Nephron (organoid): ENCODE data around the gene EXD3.
"Not testable (repeated sequence)": the region's sequence is repeated elsewhere in the genome, so short reads cannot be mapped to it uniquely, and the experiment has no call there.

ENCODE experiments used
- H3K27ac Mint-ChIP-seq, 3 experiments: 2 replicates each; pipeline ENCODE4 v1.8.0; 2020; ENCODE audit warnings: mixed read lengths in 3 of 3, mild to moderate bottlenecking in 2 of 3, moderate library complexity in 1 of 3
- H3K27me3 Mint-ChIP-seq: 2 replicates; pipeline ENCODE4 v1.8.0; 2021; ENCODE audit warnings: low read depth, mild to moderate bottlenecking, moderate library complexity, mixed read lengths
- H3K36me3 Mint-ChIP-seq: 2 replicates; pipeline ENCODE4 v1.8.0; 2020; ENCODE audit warnings: low read depth, mixed read lengths
- H3K4me1 Mint-ChIP-seq: 2 replicates; pipeline ENCODE4 v1.8.0; 2020; ENCODE audit warnings: mixed read lengths
- H3K4me3 Mint-ChIP-seq, 3 experiments: 2 replicates each; pipeline ENCODE4 v1.8.0; 2020; ENCODE audit warnings: mild to moderate bottlenecking in 3 of 3, mixed read lengths in 3 of 3, moderate library complexity in 2 of 3
- H3K9me3 Mint-ChIP-seq: 2 replicates; pipeline ENCODE4 v1.8.0; 2020; ENCODE audit warnings: mixed read lengths
- TF ChIP-seq, protein P1 (sequence below), 3 experiments: fragments of 200-600 bp; sonication (generic); IDR thresholded peaks; one replicate each; pipeline ENCODE4 v1.5.0; 2021; ENCODE audit warnings: antibody characterized with exemption in 3 of 3; ENCODE audit not compliant: unreplicated experiment in 3 of 3

The EXD3 gene

DNA sequence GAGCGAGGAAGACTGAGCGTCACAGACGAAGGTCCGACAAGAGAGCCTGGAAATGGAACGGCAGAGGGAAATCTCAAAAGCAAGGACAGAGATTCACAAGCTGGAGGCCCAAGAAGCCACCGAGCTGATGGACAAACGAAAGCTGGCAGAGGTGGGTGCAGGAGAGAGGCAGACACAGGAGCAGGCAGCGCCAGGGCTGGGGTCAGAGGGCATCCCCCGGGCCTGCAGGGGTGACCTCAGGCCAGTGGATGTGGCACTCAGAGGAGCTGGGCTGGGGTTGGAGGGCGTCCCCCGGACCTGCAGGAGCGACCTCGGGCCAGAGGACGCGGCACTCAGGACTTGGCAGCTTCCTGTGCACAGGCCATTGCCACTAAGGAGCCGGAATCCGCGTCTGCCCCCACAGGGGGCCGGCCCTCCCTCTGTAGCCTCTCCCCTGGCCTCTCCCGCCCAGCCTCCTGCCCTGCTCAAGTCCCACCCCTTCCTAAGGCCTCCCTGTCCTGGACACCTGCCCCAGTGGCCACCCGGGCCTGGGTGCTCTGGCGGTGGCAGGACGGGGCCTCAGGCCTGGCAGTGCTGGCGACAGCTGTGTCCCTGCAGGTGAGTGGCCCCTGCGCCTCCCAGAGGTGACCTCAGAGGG is 40.4 kb downstream of the EXD3 start:
- H3K27ac Mint-ChIP-seq = peak overlapping the region in 1 of 3 experiments; percentile 57
- TF ChIP-seq, protein P1, sequence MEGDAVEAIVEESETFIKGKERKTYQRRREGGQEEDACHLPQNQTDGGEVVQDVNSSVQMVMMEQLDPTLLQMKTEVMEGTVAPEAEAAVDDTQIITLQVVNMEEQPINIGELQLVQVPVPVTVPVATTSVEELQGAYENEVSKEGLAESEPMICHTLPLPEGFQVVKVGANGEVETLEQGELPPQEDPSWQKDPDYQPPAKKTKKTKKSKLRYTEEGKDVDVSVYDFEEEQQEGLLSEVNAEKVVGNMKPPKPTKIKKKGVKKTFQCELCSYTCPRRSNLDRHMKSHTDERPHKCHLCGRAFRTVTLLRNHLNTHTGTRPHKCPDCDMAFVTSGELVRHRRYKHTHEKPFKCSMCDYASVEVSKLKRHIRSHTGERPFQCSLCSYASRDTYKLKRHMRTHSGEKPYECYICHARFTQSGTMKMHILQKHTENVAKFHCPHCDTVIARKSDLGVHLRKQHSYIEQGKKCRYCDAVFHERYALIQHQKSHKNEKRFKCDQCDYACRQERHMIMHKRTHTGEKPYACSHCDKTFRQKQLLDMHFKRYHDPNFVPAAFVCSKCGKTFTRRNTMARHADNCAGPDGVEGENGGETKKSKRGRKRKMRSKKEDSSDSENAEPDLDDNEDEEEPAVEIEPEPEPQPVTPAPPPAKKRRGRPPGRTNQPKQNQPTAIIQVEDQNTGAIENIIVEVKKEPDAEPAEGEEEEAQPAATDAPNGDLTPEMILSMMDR (IDR thresholded peaks at IDR 0.05; ENCODE audit: unreplicated experiment in 3 of 3) = no peak
- peaks cover 6% of the 10 kb centered on the region for H3K4me1 Mint-ChIP-seq
- no peak overlapping the region for H3K4me3 Mint-ChIP-seq
- peaks cover 5% of the 10 kb centered on the region for H3K9me3 Mint-ChIP-seq
- H3K36me3 Mint-ChIP-seq = peaks cover 7% of the 10 kb centered on the region
- peaks cover 7% of the 10 kb centered on the region for H3K27me3 Mint-ChIP-seq

DNA sequence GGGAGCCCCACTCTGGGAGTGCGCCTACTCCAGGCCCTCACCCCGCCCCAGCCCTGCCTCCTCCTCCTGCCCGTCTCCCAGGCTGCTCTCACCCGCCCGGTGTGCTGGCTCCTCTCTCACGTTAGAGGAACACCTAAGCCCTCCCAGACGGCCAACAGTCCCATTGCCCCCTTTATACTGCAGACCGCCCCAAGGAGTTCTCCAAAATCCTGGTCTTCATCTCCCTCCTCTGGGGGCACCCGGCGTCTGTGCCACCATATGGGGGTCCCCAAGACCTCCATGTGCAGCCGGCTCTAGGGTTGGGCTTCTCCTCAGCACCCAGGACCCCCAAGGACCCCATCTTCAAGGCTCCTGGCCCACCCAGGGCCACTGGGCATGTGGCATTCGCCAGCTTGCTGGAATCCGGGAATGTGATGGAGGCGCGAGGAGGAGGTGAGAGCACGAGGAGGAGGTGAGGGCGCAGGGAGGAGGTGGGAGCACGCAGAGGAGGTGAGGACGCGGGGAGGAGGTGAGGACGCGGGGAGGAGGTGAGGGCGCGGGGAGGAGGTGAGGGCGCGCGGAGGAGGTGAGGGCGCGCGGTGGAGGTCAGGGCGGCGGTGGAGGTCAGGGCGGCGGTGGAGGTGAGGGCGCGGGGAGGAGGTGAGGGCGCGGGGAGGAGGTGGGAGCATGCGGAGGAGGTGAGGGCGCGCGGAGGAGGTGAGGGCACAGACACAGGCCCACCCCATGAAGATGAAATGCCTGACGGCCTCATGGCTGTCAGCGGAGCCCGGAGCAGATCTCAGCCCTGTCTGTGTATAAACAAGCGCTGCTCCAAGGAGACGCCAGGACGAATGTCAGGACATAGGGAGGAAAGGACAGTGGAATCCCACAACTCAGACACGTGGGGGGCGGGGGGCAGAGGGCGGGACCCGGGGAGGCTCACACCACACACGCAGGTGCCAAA is 41.2 kb downstream of the EXD3 start:
- peaks cover 11% of the 10 kb centered on the region for H3K36me3 Mint-ChIP-seq
- peaks cover 5% of the 10 kb centered on the region for H3K9me3 Mint-ChIP-seq
- peaks cover 7% of the 10 kb centered on the region for H3K27me3 Mint-ChIP-seq
- peaks cover 6% of the 10 kb centered on the region for H3K4me1 Mint-ChIP-seq
- H3K4me3 Mint-ChIP-seq = no peak overlapping the region
- TF ChIP-seq, protein P1 (IDR thresholded peaks at IDR 0.05; ENCODE audit: unreplicated experiment in 3 of 3) = no peak
- peak overlapping the region in 1 of 3 experiments; percentile 57 for H3K27ac Mint-ChIP-seq

DNA sequence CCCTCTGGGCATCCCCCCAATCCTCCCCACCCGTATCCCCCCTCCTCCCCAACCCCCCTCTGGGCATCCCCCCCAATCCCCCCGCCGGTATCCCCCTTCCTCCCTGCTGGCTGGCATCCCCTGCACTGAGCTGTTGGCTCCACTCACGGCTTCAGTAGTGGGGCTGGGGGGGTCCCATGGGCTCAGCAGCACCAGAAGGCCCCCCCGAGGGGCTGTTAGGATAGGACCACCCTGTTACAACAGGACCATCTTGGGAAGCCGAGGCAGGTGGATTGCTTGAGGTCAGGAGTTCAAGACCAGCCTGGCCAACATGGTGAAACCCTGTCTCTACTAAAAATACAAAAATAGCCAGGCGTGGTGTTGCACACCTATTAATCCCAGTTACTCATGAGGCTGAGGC is 42.4 kb downstream of the EXD3 start:
- peaks cover 6% of the 10 kb centered on the region for H3K4me1 Mint-ChIP-seq
- TF ChIP-seq, protein P1 (IDR thresholded peaks at IDR 0.05; ENCODE audit: unreplicated experiment in 3 of 3) = no peak
- H3K36me3 Mint-ChIP-seq = peaks cover 18% of the 10 kb centered on the region
- no peak overlapping the region for H3K27ac Mint-ChIP-seq
- peaks cover 7% of the 10 kb centered on the region for H3K27me3 Mint-ChIP-seq
- no peak overlapping the region for H3K4me3 Mint-ChIP-seq
- H3K9me3 Mint-ChIP-seq = peaks cover 8% of the 10 kb centered on the region

DNA sequence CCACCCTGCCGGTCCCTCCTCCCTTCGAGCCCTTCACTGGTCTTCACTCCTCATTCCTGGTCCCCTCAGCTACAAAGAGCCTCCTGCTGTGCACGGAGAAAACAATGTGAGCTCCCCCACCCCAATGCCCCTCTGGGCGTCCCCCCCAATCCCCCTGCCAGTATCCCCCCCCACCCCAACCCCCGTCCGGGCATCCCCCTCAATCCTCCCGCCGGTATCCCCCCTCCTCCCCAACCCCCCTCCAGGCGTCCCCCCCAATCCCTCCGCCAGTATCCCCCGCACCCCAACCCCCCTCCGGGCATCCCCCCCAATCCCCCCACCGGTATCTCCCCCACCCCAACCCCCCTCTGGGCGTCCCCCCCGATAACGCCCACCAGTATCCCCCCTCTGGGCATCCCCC is 42.8 kb downstream of the EXD3 start:
- peaks cover 7% of the 10 kb centered on the region for H3K27me3 Mint-ChIP-seq
- H3K9me3 Mint-ChIP-seq = peaks cover 9% of the 10 kb centered on the region
- no peak overlapping the region for H3K4me3 Mint-ChIP-seq
- TF ChIP-seq, protein P1 (IDR thresholded peaks at IDR 0.05; ENCODE audit: unreplicated experiment in 3 of 3) = no peak
- peaks cover 19% of the 10 kb centered on the region for H3K36me3 Mint-ChIP-seq
- H3K27ac Mint-ChIP-seq = no peak overlapping the region
- H3K4me1 Mint-ChIP-seq = peaks cover 6% of the 10 kb centered on the region

DNA sequence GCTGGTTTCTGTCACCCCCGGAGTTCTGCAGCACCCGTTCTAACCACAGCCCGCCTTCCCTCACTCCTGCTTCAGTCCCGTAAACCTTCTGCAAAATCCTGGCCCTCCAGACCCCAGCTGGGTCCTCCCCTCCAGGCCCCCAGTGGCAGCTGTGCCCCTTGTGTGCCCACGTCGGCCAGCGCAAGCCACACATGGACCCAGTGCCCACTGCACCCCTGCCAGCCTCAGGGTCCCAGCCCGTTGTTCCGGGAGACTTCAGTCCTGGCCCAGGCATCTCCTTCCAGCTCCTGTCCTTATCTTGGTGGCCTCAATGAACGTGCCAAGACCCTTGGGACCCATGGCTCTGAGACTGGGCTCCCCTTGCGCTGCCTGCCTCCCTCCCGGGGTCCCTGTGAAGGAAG is 43.2 kb downstream of the EXD3 start:
- TF ChIP-seq, protein P1 (IDR thresholded peaks at IDR 0.05; ENCODE audit: unreplicated experiment in 3 of 3) = no peak
- H3K27me3 Mint-ChIP-seq = peaks cover 7% of the 10 kb centered on the region
- peaks cover 19% of the 10 kb centered on the region for H3K36me3 Mint-ChIP-seq
- no peak overlapping the region for H3K27ac Mint-ChIP-seq
- no peak overlapping the region for H3K4me3 Mint-ChIP-seq
- H3K4me1 Mint-ChIP-seq = peaks cover 6% of the 10 kb centered on the region
- H3K9me3 Mint-ChIP-seq = peaks cover 9% of the 10 kb centered on the region

DNA sequence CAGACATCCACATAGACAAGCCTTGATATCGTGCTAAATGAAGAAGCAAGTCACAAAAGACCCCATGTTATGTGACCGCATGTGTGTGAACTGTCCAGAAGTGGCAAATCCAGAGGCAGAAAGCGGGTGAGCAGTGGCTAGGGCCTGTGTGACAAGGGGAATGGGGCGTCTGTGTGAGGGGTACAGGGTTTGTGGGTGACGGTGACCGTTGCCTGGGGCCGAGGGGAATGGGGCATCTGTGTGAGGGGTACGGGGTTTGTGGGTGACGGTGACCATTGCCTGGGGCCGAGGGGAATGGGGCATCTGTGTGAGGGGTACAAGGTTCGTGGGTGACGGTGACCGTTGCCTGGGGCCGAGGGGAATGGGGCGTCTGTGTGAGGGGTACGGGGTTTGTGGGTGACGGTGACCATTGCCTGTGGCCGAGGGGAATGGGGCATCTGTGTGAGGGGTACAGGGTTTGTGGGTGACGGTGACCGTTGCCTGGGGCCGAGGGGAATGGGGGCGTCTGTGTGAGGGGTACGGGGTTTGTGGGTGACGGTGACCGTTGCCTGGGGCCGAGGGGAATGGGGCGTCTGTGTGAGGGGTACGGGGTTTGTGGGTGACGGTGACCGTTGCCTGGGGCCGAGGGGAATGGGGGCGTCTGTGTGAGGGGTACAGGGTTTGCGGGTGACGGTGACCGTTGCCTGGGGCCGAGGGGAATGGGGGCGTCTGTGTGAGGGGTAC is 44.1 kb downstream of the EXD3 start:
- H3K27ac Mint-ChIP-seq, H3K4me1 Mint-ChIP-seq, H3K4me3 Mint-ChIP-seq, H3K27me3 Mint-ChIP-seq, H3K9me3 Mint-ChIP-seq: not testable (repeated sequence)
- H3K36me3 Mint-ChIP-seq = peaks cover 20% of the 10 kb centered on the region
